ENCODE measurements around the gene MAFB.

GRCh38 chr20:40667503-40667902 is 21.5 kb downstream of the MAFB start:
- TF ChIP-seq, protein P1, sequence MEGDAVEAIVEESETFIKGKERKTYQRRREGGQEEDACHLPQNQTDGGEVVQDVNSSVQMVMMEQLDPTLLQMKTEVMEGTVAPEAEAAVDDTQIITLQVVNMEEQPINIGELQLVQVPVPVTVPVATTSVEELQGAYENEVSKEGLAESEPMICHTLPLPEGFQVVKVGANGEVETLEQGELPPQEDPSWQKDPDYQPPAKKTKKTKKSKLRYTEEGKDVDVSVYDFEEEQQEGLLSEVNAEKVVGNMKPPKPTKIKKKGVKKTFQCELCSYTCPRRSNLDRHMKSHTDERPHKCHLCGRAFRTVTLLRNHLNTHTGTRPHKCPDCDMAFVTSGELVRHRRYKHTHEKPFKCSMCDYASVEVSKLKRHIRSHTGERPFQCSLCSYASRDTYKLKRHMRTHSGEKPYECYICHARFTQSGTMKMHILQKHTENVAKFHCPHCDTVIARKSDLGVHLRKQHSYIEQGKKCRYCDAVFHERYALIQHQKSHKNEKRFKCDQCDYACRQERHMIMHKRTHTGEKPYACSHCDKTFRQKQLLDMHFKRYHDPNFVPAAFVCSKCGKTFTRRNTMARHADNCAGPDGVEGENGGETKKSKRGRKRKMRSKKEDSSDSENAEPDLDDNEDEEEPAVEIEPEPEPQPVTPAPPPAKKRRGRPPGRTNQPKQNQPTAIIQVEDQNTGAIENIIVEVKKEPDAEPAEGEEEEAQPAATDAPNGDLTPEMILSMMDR (IDR thresholded peaks at IDR 0.05) = no peak
- no peak for TF ChIP-seq POLR2A (IDR thresholded peaks at IDR 0.05)
